IMR-90 (cell line): ENCODE measurements around the gene CCDC61. TPM values are rescaled to one million over a fixed set of nuclear protein-coding genes. Genes with fewer than 3 reads are reported as not detected.

Source experiments
- ATAC-seq: fragments of 200-7000 bp; cut with Tn5 transposase; 2 replicates; pipeline ENCODE4 v1.9.1; 2020; ENCODE audit warnings: low read depth, mild to moderate bottlenecking, moderate library complexity
- BruUV-seq: library from RNA; stranded (reverse); fragments of 400-500 nt; replicated peaks from 2 replicates; lab custom pipeline; 2021; lab: Mats Ljungman, UMichigan
- CTCF ChIA-PET: fragments of 300-600 bp; formaldehyde crosslinking; extraction: SDS; loops from one replicate; lab custom pipeline; 2021; ENCODE audit warnings: antibody characterized with exemption; lab: Yijun Ruan, JAX
- POLR2A ChIA-PET: fragments of 300-600 bp; sonication (Branson Sonifier 250); formaldehyde crosslinking; loops from one replicate; lab custom pipeline; 2022; ENCODE audit warnings: antibody characterized with exemption; ENCODE audit not compliant: unreplicated experiment; lab: Charles Lee
- DNase-seq: peaks from one replicate; pipeline ENCODE4 v3.0.0; 2013
- H2AFZ ChIP-seq: replicated peaks from 2 replicates; pipeline ENCODE3; 2013; ENCODE audit warnings: low read length, mild to moderate bottlenecking; ENCODE audit not compliant: poor library complexity
- H2AK5ac ChIP-seq: 2 replicates; pipeline ENCODE4 v1.6.1; 2013; ENCODE audit warnings: low read depth, low read length, inconsistent platforms
- H2AK9ac ChIP-seq: replicated peaks from 2 replicates; pipeline ENCODE3; 2013; ENCODE audit warnings: mild to moderate bottlenecking, low read depth, low read length, moderate library complexity; ENCODE audit not compliant: poor library complexity
- H2BK120ac ChIP-seq: 2 replicates; pipeline ENCODE4 v1.6.1; 2013; ENCODE audit warnings: low read depth, low read length, inconsistent platforms
- H2BK15ac ChIP-seq: 3 replicates; pipeline ENCODE4 v1.6.1; 2013; ENCODE audit warnings: low read depth, low read length, inconsistent platforms
- H2BK20ac ChIP-seq: 2 replicates; pipeline ENCODE4 v1.6.1; 2013; ENCODE audit warnings: low read depth, mild to moderate bottlenecking, inconsistent platforms, low read length, moderate library complexity
- H2BK5ac ChIP-seq: 2 replicates; pipeline ENCODE4 v1.6.1; 2013; ENCODE audit warnings: mild to moderate bottlenecking, low read depth, low read length, inconsistent platforms; ENCODE audit not compliant: poor library complexity, severe bottlenecking
- H3K14ac ChIP-seq: replicated peaks from 2 replicates; pipeline ENCODE4 v1.6.1; 2013; ENCODE audit warnings: low read depth, low read length, inconsistent platforms
- H3K18ac ChIP-seq: 2 replicates; pipeline ENCODE4 v1.6.1; 2013; ENCODE audit warnings: low read depth, low read length, control low read depth
- H3K23ac ChIP-seq: 2 replicates; pipeline ENCODE4 v1.6.1; 2013; ENCODE audit warnings: low read depth, low read length, inconsistent platforms
- H3K27ac ChIP-seq: 2 replicates; pipeline ENCODE4 v1.5.1; 2013; ENCODE audit warnings: mild to moderate bottlenecking, control low read depth, low read length; ENCODE audit not compliant: insufficient read depth
- H3K27me3 ChIP-seq: 2 replicates; pipeline ENCODE4 v1.6.1; 2013; ENCODE audit warnings: low read length; ENCODE audit not compliant: control insufficient read depth, insufficient read depth
- H3K36me3 ChIP-seq: 2 replicates; pipeline ENCODE4 v1.6.1; 2013; ENCODE audit warnings: low read length, mixed read lengths; ENCODE audit not compliant: control insufficient read depth, insufficient read depth
- H3K4ac ChIP-seq: 2 replicates; pipeline ENCODE4 v1.6.1; 2013; ENCODE audit warnings: low read depth, low read length, inconsistent platforms
- H3K4me1 ChIP-seq: 2 replicates; pipeline ENCODE4 v1.6.1; 2013; ENCODE audit warnings: low read length, mixed read lengths; ENCODE audit not compliant: control insufficient read depth, insufficient read depth
- H3K4me2 ChIP-seq: 2 replicates; pipeline ENCODE4 v1.6.1; 2013; ENCODE audit warnings: low read depth, mild to moderate bottlenecking, control low read depth, low read length, moderate library complexity
- H3K4me3 ChIP-seq: 2 replicates; pipeline ENCODE4 v1.5.1; 2013; ENCODE audit warnings: low read depth, mild to moderate bottlenecking, control low read depth, low read length, moderate library complexity; ENCODE audit not compliant: insufficient read depth
- H3K56ac ChIP-seq: 2 replicates; pipeline ENCODE4 v1.6.1; 2013; ENCODE audit warnings: low read length, inconsistent platforms; ENCODE audit not compliant: insufficient read depth; ENCODE audit errors: extremely low read depth
- H3K79me1 ChIP-seq, 2 experiments: 2 replicates each; pipeline ENCODE4 v1.6.1; 2013; ENCODE audit warnings: low read length in 2 of 2, inconsistent platforms in 1 of 2, low read depth in 1 of 2
- H3K9ac ChIP-seq: 2 replicates; pipeline ENCODE4 v1.6.1; 2013; ENCODE audit warnings: low read depth, low read length, control low read depth
- H3K9me1 ChIP-seq: 2 replicates; pipeline ENCODE4 v1.6.1; 2013; ENCODE audit warnings: low read length, inconsistent platforms; ENCODE audit not compliant: insufficient read depth
- H3K9me3 ChIP-seq: 2 replicates; pipeline ENCODE4 v1.6.1; 2013; ENCODE audit warnings: low read length; ENCODE audit not compliant: control insufficient read depth, insufficient read depth
- H4K20me1 ChIP-seq: 2 replicates; pipeline ENCODE4 v1.6.1; 2013; ENCODE audit warnings: low read length, inconsistent platforms; ENCODE audit not compliant: insufficient read depth
- H4K5ac ChIP-seq: 2 replicates; pipeline ENCODE4 v1.6.1; 2013; ENCODE audit warnings: mild to moderate bottlenecking, low read depth, low read length, control low read depth
- H4K8ac ChIP-seq, 2 experiments: 2 replicates each; pipeline ENCODE4 v1.6.1; 2013; ENCODE audit warnings: low read depth in 2 of 2, low read length in 2 of 2, control low read depth in 1 of 2, inconsistent platforms in 1 of 2
- H4K91ac ChIP-seq: 2 replicates; pipeline ENCODE4 v1.6.1; 2013; ENCODE audit warnings: low read depth, low read length, inconsistent platforms; ENCODE audit not compliant: insufficient read depth
- BHLHE40 ChIP-seq: fragments of 150-350 bp; IDR thresholded peaks from 2 replicates; pipeline ENCODE4 v1.6.1; 2016; ENCODE audit warnings: mild to moderate bottlenecking, low read depth, low read length
- CEBPB ChIP-seq: IDR thresholded peaks from 2 replicates; pipeline ENCODE4 v1.6.1; 2012; ENCODE audit warnings: low read depth, low read length, improper control_type of control experiment
- CHD1 ChIP-seq: IDR thresholded peaks from 2 replicates; pipeline ENCODE4 v1.6.1; 2012; ENCODE audit warnings: low read depth, low read length, improper control_type of control experiment
- CTCF ChIP-seq: conservative IDR thresholded peaks from 2 replicates; pipeline ENCODE4 v1.5.1; 2012; ENCODE audit warnings: mild to moderate bottlenecking, low read depth, low read length, improper control_type of control experiment
- FOS ChIP-seq: fragments of 150-350 bp; IDR thresholded peaks from 2 replicates; pipeline ENCODE4 v1.6.1; 2016; ENCODE audit warnings: low read depth, low read length
- MAFK ChIP-seq: IDR thresholded peaks from 2 replicates; pipeline ENCODE4 v1.6.1; 2012; ENCODE audit warnings: low read depth, low read length, improper control_type of control experiment
- MAZ ChIP-seq: IDR thresholded peaks from 2 replicates; pipeline ENCODE4 v1.6.1; 2012; ENCODE audit warnings: low read depth, mild to moderate bottlenecking, low read length, improper control_type of control experiment, moderate library complexity, borderline replicate concordance
- MXI1 ChIP-seq: IDR thresholded peaks from 2 replicates; pipeline ENCODE4 v1.6.1; 2012; ENCODE audit warnings: low read depth, mild to moderate bottlenecking, low read length, moderate library complexity, borderline replicate concordance
- NFE2L2 ChIP-seq: fragments of 150-350 bp; IDR thresholded peaks from 2 replicates; pipeline ENCODE4 v1.6.1; 2016; ENCODE audit warnings: low read depth, mild to moderate bottlenecking, low read length
- POLR2A ChIP-seq: IDR thresholded peaks from 2 replicates; pipeline ENCODE4 v1.6.1; 2012; ENCODE audit warnings: mild to moderate bottlenecking, low read depth, low read length
- RFX5 ChIP-seq: IDR thresholded peaks from 2 replicates; pipeline ENCODE4 v1.8.0; 2012; ENCODE audit warnings: low read depth, mild to moderate bottlenecking, low read length, moderate library complexity
- USF2 ChIP-seq: fragments of 150-350 bp; IDR thresholded peaks from 2 replicates; pipeline ENCODE4 v1.6.1; 2017; ENCODE audit warnings: mild to moderate bottlenecking, antibody characterized with exemption, low read length, low read depth
- WGBS, 2 experiments: methylation state at CpG; one replicate each; pipeline versions ENCODE4 v1.1.5 to v1.1.7; 2013; ENCODE audit warnings: missing lambda C conversion rate in 2 of 2; ENCODE audit not compliant: insufficient read length in 1 of 2; ENCODE audit errors: extremely low coverage in 2 of 2; 5-methylcytosine and 5-hydroxymethylcytosine counted together
- dilution Hi-C: fragments of 300-500 bp; cut with HindIII; formaldehyde crosslinking; loops from one replicate; pipeline ENCODE4 v1.14.3; 2018; ENCODE audit warnings: low sequenced_read_pairs; ENCODE audit not compliant: unreplicated experiment
- in situ Hi-C: fragments of 300-500 bp; cut with MboI; formaldehyde crosslinking; loops from 3 replicates; pipeline ENCODE4 v1.14.3; 2019; ENCODE audit warnings: low sequenced_read_pairs, inconsistent platforms, mixed read lengths
- intact Hi-C: fragments of 100-400 bp; cut with micrococcal nuclease; formaldehyde crosslinking; loops from 2 replicates; pipeline ENCODE4 v1.10.0; 2022
- polyA plus RNA-seq, 3 experiments: library from polyadenylated mRNA; depleted of rRNA; stranded (reverse); fragments of >200 nt; gene quantifications; 2 replicates each; pipeline ENCODE4 v1.2.3, GENCODE V29; 2012; ENCODE audit warnings: low replicate concordance in 1 of 3
- total RNA-seq: library from RNA; depleted of rRNA; stranded (reverse); fragments of >200 nt; gene quantifications from 2 replicates; pipeline ENCODE4 v1.2.3, GENCODE V29; 2012

The CCDC61 gene
- total and polyA plus RNA-seq, 2 of the 4 experiments (the other 2 are of a cell fraction): 3.2 to 9.1 TPM

GRCh38 chr19:45985321-45985720, 9.9 kb upstream of the CCDC61 start:
- H3K4me3 ChIP-seq: no peak overlapping the region
- H3K27ac ChIP-seq: no peak overlapping the region
- H2BK15ac ChIP-seq: no peak overlapping the region
- no peak overlapping the region for H4K8ac ChIP-seq
- H2AK9ac ChIP-seq: no peak overlapping the region
- no peaks in the 10 kb centered on the region for H3K79me1 ChIP-seq
- H3K9ac ChIP-seq: no peak overlapping the region
- H3K56ac ChIP-seq: no peak overlapping the region
- no peak for ATAC-seq
- H2AK5ac ChIP-seq: no peak overlapping the region
- no peak for TF ChIP-seq CTCF
- no peak for TF ChIP-seq NFE2L2
- TF ChIP-seq RFX5: no peak
- no peak for TF ChIP-seq MXI1
- TF ChIP-seq CHD1: no peak
- no peak for TF ChIP-seq CEBPB
- TF ChIP-seq MAZ: no peak
- no peak for TF ChIP-seq USF2
- TF ChIP-seq POLR2A: no peak
- no peak for TF ChIP-seq MAFK
- no peak for TF ChIP-seq BHLHE40
- no peak for TF ChIP-seq FOS
- intact Hi-C loops: no loop called here
- H3K4me2 ChIP-seq: no peak overlapping the region
- no peak overlapping the region for H3K23ac ChIP-seq
- no peak overlapping the region for H2AFZ ChIP-seq
- ChIA-PET POLR2A (no interaction called here), CTCF (no interaction called here)
- H3K9me1 ChIP-seq: no peaks in the 10 kb centered on the region
- no peaks in the 10 kb centered on the region for H4K20me1 ChIP-seq
- H2BK20ac ChIP-seq: no peak overlapping the region
- dilution Hi-C loops: no loop called here
- no peak overlapping the region for H2BK5ac ChIP-seq
- H3K4ac ChIP-seq: no peak overlapping the region
- no peak overlapping the region for H4K91ac ChIP-seq
- H3K4me1 ChIP-seq: no peaks in the 10 kb centered on the region
- BruUV-seq: no TSS peak
- no peaks in the 10 kb centered on the region for H3K9me3 ChIP-seq
- in situ Hi-C loops: no loop called here
- H3K36me3 ChIP-seq: no peaks in the 10 kb centered on the region
- no peak overlapping the region for H2BK120ac ChIP-seq
- no peak for DNase-seq
- no peak overlapping the region for H3K18ac ChIP-seq
- no peak overlapping the region for H3K14ac ChIP-seq
- no CpG with 5 or more reads among the region's 7 CpGs for WGBS, 2 experiments
- H3K27me3 ChIP-seq: peaks cover 24% of the 10 kb centered on the region
- H4K5ac ChIP-seq: no peak overlapping the region
